Natural killer cell (primary cell): Measurements from ENCODE around the gene TOP3B. TPM values are rescaled to one million over a fixed set of nuclear protein-coding genes. Genes with fewer than 3 reads are reported as not detected.
A peak's percentile ranks its signal among the peaks of the same experiment; 100 is the strongest.

ENCODE experiments used
- ATAC-seq, 3 donors: fragments of 150-1000 bp in 2 of 3; fragments of 200-7000 bp in 1 of 3; cut with Tn5 transposase; 1 replicate in 1 of 3; 2 replicates in 2 of 3; pipeline ENCODE4 v1.10.0; 2021; ENCODE audit warnings: mild to moderate bottlenecking in 2 of 3, moderate library complexity in 2 of 3
- DNase-seq, 2 donors: peaks; one replicate each; pipeline versions ENCODE4 v3.0.0 to v3.0.0-alpha.2; 2013 to 2021; ENCODE audit warnings: mixed read lengths in 1 of 2
- H3K27ac ChIP-seq: one replicate; pipeline ENCODE4 v1.5.1; 2013; ENCODE audit warnings: mild to moderate bottlenecking, low read length
- H3K27me3 ChIP-seq: one replicate; pipeline ENCODE4 v1.6.1; 2013; ENCODE audit warnings: low read length; ENCODE audit not compliant: control insufficient read depth, insufficient read depth
- H3K36me3 ChIP-seq: one replicate; pipeline ENCODE4 v1.6.1; 2013; ENCODE audit warnings: low read length; ENCODE audit not compliant: control insufficient read depth, insufficient read depth
- H3K4me1 ChIP-seq: one replicate; pipeline ENCODE4 v1.6.1; 2013; ENCODE audit warnings: low read length; ENCODE audit not compliant: control insufficient read depth, insufficient read depth
- H3K4me3 ChIP-seq: one replicate; pipeline ENCODE4 v1.5.1; 2013; ENCODE audit warnings: low read length
- H3K9me3 ChIP-seq: one replicate; pipeline ENCODE4 v1.6.1; 2013; ENCODE audit warnings: low read length; ENCODE audit not compliant: control insufficient read depth, insufficient read depth
- H3K27ac Mint-ChIP-seq, 2 donors: one replicate each; pipeline ENCODE4 v1.8.0; 2022; ENCODE audit warnings: mild to moderate bottlenecking in 2 of 2, mixed read lengths in 2 of 2, moderate library complexity in 1 of 2
- H3K27me3 Mint-ChIP-seq, 2 donors: one replicate each; pipeline ENCODE4 v1.8.0; 2022; ENCODE audit warnings: low read depth in 2 of 2, mixed read lengths in 2 of 2
- H3K36me3 Mint-ChIP-seq: one replicate; pipeline ENCODE4 v1.8.0; 2022; ENCODE audit warnings: mixed read lengths
- H3K4me1 Mint-ChIP-seq, 2 donors: one replicate each; pipeline ENCODE4 v1.8.0; 2022; ENCODE audit warnings: mixed read lengths in 2 of 2
- H3K4me3 Mint-ChIP-seq: one replicate; pipeline ENCODE4 v1.8.0; 2022; ENCODE audit warnings: mild to moderate bottlenecking, moderate library complexity, mixed read lengths
- H3K9me3 Mint-ChIP-seq, 2 donors: one replicate each; pipeline ENCODE4 v1.8.0; 2022; ENCODE audit warnings: mixed read lengths in 2 of 2
- CTCF ChIP-seq: fragments of 200-600 bp; IDR thresholded peaks from one replicate; pipeline ENCODE4 v1.8.0; 2022; ENCODE audit warnings: antibody characterized with exemption
- WGBS: methylation state at CpG from one replicate; pipeline ENCODE4 v1.1.7; 2013; ENCODE audit warnings: missing lambda C conversion rate; ENCODE audit not compliant: insufficient coverage; 5-methylcytosine and 5-hydroxymethylcytosine counted together
- intact Hi-C: fragments of 100-400 bp; cut with micrococcal nuclease; formaldehyde crosslinking; loops from one replicate; pipeline ENCODE4 v1.14.2; 2022
- total RNA-seq, 4 donors: library from RNA; stranded (reverse); fragments of 120-200 nt in 1 of 4; gene quantifications; one replicate each; pipeline versions ENCODE4 v1.2.3 to v1.2.4, GENCODE V29; 2013 to 2022

Gene TOP3B
- total RNA-seq, 3 donors from 2014 or later (not counting 1 experiment from before 2014, with no cell fraction given) = 45.8 to 66.0 (median 62.7) TPM

GRCh38 chr22:21948390-21948789 is 34.2 kb downstream of the TOP3B start:
- H3K4me3 ChIP-seq = no peak overlapping the region
- Mint-ChIP-seq H3K36me3 (no peaks in the 10 kb centered on the region), H3K4me3 (no peak overlapping the region), H3K27me3 (no peaks in the 10 kb centered on the region), H3K27ac (no peak overlapping the region), H3K9me3 (no peaks in the 10 kb centered on the region), H3K4me1 (peaks cover 7 to 39% of the 10 kb centered on the region in 2 donors)
- H3K27ac ChIP-seq = no peak overlapping the region
- no peaks in the 10 kb centered on the region for H3K27me3 ChIP-seq
- intact Hi-C loops = no loop called here
- no peak for TF ChIP-seq CTCF
- WGBS = 81% methylated on average over 8 of the region's 8 CpGs
- ATAC-seq (no peak), DNase-seq (no peak)
- no peaks in the 10 kb centered on the region for H3K9me3 ChIP-seq
- peaks cover 22% of the 10 kb centered on the region for H3K4me1 ChIP-seq
- H3K36me3 ChIP-seq = peaks cover 13% of the 10 kb centered on the region

DNA sequence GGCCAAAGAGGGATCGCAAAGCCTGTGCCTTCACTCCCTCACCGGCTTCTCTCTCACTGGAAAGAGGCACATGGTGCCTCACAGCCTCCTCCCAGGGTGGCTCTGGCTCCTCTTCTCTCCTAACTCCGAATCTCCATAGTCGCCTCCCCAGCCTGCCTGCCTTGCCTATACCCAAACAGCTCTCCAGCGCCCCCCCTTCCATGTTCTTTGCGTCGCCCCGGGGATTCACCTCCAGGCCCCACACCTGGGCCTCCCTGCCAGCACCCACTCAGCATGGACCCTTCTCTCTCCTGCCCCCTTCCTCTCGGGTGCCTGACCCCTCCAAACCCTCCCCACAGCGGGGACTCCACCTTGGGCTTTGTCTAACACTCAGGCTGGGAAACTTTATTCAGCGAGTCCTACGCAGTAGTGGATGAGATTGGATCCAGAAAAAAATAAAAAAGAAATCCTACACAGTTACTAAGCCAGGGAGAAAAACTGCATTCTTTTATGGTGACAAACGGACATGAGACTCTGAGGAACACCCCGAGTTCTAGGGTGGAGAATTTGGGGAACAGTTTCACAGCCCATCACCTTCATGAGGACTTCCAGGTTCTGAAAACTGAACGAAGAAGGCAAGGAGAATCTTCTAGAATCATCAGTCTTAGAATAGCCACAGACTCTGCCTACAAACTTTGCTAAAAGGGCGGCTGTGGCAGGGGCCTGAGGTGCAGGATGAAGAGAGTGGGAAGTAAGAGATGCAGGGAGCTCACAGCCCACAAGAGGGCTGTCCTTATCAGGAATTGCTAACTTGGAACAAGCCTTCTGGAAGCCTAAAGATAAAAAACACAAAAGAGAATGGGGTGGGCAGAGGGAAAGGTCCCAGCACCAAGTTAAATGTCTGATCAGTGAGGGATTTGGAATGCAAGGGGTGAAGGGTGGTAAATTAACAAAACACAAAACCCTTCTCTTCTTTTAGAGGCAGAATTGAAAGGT is 35.3 kb downstream of the TOP3B start:
- Mint-ChIP-seq H3K27me3 (no peaks in the 10 kb centered on the region), H3K4me1 (peaks cover 7 to 43% of the 10 kb centered on the region in 2 donors), H3K36me3 (no peaks in the 10 kb centered on the region), H3K9me3 (no peaks in the 10 kb centered on the region), H3K27ac (no peak overlapping the region), H3K4me3 (no peak overlapping the region)
- H3K9me3 ChIP-seq = no peaks in the 10 kb centered on the region
- no peak for ATAC-seq
- 75% methylated on average over 14 of the region's 16 CpGs for WGBS
- TF ChIP-seq CTCF = no peak
- H3K27ac ChIP-seq = no peak overlapping the region
- intact Hi-C loops = no loop called here
- no peak for DNase-seq
- peaks cover 24% of the 10 kb centered on the region for H3K4me1 ChIP-seq
- no peaks in the 10 kb centered on the region for H3K27me3 ChIP-seq
- H3K4me3 ChIP-seq = no peak overlapping the region
- H3K36me3 ChIP-seq = peaks cover 13% of the 10 kb centered on the region

- intact Hi-C loops = no loop called here
- H3K9me3 Mint-ChIP-seq = no peaks in the 10 kb centered on the region
- Histone ChIP-seq H3K36me3 (peaks cover 13% of the 10 kb centered on the region), H3K27ac (no peak overlapping the region), H3K27me3 (no peaks in the 10 kb centered on the region), H3K4me3 (no peak overlapping the region), H3K4me1 (peaks cover 24% of the 10 kb centered on the region), H3K9me3 (no peaks in the 10 kb centered on the region)
- H3K4me1 Mint-ChIP-seq = peaks cover 2 to 39% of the 10 kb centered on the region in 2 donors
- H3K4me3 Mint-ChIP-seq = no peak overlapping the region
- H3K27ac Mint-ChIP-seq = peak overlapping the region in 1 of 2 donors; percentile 27
- no peaks in the 10 kb centered on the region for H3K27me3 Mint-ChIP-seq
- ATAC-seq (no peak), DNase-seq (no peak)
- no peaks in the 10 kb centered on the region for H3K36me3 Mint-ChIP-seq
- 89% methylated on average over 12 of the region's 12 CpGs for WGBS
- no peak for TF ChIP-seq CTCF
Observed at GRCh38 chr22:21946262-21946925, 36.2 kb downstream of the TOP3B start.
